HG03159 (cell line): ENCODE data around the gene CHD5.

Source experiments
- ATAC-seq: cut with Tn5 transposase; IDR thresholded peaks from one replicate; pipeline ENCODE4 v1.9.1; 2021; ENCODE audit warnings: mild to moderate bottlenecking, moderate library complexity; ENCODE audit not compliant: unreplicated experiment

The CHD5 gene

DNA sequence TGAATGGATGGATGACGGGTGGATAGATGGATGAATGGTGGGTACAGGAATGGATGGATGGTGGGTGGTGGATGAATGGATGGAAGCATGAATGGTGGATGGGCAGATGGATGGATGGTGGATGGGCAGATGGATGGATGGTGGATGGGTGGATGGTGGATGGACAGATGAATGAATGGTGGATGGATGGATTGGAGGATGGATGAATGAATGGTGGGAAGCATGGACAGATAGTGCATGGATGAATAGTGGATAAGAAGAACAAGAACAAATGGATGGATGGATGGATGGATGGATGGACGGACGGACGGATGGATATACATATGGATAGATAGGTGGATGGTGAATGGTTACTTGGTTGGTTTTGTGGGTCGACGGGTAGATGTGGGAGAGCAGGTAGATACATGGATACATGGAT is 4.7 kb downstream of the CHD5 start:
- ATAC-seq: no peak

- ATAC-seq: no peak
Observed at GRCh38 chr1:6174621-6175410, 5.3 kb downstream of the CHD5 start.

DNA sequence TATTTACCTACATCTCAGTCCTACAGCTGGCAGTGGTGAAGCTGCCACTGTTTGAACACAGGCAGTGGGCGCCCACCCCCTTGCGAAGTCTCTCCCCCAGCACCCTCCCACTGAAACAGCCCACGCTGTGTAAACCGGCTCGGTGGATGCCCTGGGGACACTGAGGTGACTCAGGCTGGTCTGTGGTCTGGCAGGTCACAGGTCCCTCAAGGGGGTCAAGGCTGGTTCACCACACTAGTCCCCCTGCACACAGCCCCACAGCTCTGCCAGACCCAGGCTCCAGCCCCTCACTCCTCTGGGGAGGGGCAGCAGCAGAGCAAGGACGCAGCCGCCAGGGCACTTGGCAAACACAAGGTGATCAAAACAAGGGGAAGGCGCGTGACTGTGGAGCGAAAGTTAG is 7.6 kb downstream of the CHD5 start:
- ATAC-seq: no peak

- ATAC-seq: no peak
Observed at GRCh38 chr1:6171548-6172124, 8.5 kb downstream of the CHD5 start.

GRCh38 chr1:6170742-6171201 is 9.3 kb downstream of the CHD5 start:
- ATAC-seq: no peak

- ATAC-seq: no peak
Observed at GRCh38 chr1:6170116-6170741, 9.9 kb downstream of the CHD5 start.

DNA sequence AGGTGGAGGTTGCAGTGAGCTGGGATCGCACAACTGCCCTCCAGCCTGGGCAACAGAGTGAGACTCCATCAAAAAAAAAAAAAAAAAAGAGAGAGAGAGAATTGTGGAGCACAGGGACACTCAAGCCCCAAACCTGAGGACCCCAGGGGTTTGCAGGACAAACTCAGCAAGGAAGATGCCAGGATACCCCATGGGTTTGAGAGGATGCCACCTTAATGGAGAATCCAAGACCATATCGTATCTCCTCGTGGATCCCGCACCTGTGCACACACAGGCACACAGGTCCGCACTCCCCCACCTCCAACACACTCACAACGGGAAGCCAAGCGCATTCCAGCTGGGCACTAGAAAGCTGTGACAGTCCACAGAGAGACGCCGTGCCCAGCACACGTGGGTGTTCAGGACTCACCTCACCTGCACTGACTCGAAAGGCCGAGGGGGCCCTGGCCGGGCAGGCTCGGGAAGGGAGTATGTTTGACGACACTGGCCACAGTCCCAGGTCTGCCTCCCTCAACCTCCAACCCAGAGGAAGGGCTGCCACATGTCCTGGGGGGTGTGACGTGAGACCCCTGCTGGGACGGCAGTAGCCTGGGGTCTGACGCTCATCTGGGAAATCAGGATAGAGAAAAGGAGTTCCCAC is 11.1 kb downstream of the CHD5 start:
- ATAC-seq: no peak

GRCh38 chr1:6167391-6168303 is 12.5 kb downstream of the CHD5 start:
- no peak for ATAC-seq

- no peak for ATAC-seq
Observed at GRCh38 chr1:6166655-6167390, 13.3 kb downstream of the CHD5 start.

DNA sequence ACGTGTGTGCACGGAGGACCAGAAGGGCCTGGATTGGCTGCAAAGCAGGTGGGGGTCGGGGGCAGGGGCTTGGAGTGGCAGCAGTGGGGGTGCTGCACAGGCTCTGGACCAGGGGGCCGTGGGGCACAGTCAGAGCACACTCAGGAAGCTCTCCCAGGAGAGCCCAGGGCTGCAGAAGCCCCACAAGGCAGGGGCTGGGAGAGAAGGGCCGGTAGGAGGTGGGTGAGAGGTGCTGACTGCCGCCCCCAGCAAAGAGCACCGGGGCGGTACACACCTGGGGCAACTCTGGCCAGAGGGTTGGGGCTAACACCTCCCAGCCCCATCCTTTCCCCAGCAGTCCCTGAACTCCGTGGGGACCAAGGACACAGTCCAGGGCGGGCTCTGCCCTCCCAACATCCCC is 13.9 kb downstream of the CHD5 start:
- ATAC-seq: no peak

DNA sequence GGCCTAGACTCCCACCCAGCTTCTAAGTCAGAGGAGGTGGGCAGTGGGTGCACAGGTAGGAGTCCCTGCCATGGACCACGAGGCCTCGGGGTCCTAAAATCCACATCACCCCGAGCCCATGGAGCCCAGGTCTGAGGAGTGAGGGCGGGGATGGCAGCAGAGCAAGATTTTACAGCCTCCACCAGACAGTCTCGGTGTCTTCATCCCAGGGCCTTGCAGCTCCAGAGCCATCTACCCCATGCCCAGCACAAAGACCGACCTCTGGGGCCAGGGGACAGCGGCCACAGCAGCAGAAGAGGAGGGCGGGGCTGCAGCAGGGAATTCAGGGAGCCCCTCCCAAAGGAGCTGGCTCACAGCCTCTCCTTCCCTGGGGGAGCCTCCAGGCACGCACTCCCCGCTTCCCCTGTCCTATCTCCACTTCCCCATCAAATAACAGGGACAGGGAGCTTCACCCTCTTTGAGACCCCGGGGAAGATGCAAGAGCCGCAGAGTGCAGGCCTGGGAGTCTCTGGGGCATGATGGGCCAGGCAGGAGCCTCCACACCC is 14.6 kb downstream of the CHD5 start:
- no peak for ATAC-seq

DNA sequence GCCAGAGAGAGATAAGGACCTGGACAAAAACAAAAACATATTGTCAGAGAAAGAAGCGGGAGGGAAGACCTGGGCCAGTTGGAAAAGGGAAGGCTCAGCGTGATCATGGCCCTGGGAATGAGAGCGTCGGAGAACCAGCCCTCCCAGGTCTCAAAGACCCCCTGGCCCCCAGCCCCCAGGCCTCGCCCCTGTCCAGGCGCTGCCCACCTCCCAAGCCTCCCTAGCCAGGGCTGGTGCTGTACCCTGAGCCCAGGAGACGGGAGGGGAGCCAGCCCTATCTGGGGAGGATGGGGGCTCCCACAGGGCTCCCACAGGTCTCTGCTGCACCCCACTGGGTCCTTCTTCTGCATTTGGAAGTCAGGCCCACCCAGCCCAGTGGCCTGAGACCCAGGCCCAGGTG is 15.1 kb downstream of the CHD5 start:
- no peak for ATAC-seq

DNA sequence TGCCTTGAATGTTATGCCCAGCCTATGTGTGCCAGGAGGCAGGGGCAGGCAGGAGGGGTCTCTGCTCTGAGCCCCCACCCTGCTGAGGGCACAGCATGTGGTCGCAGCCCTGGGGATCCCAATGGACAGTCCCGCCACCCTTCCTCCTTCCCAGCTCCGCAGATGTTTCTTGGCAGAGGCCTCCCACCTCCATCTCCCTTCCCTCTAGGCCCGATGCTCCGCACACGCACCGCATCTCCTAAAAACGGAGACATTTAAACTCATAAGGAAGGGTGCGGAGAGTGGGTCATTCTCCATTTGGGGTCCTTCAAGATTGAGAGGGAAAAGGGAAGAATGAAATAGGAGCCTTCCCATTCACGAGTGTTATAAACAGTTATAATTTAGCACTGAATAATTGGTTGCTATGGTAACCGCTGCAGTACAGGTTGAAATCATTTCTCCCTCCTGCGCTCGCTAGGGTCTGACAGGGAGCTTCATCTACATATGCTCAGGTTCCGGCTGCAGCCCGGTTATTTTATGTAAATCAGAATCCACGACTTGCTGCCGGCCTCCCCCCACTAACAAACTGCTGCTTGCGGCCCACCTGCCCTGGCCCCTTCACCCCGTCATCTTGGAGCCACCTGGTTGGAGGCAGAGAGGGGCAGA is 16.0 kb downstream of the CHD5 start:
- no peak for ATAC-seq

GRCh38 chr1:6163191-6163972 is 16.7 kb downstream of the CHD5 start:
- no peak for ATAC-seq

- ATAC-seq: no peak
Observed at GRCh38 chr1:6162773-6163172, 17.3 kb downstream of the CHD5 start.

DNA sequence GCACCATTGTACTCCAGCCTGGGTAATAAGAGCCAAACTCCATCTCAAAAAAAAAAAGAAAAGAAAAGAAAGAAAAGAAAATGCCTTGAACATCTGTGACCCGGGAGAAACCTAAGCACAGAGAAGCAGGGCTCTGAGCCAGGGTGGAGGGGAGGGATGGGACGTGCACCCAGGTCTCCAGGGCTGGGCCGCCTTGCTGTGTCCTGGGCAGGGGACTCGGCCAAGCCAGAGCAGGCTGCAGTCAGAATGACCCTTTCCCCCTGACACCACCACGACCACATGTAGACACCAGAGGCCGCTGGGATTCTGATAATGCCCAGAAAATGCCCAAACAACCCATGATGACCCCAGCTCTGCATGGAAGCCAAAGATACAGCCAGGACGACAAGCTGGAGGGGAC is 17.8 kb downstream of the CHD5 start:
- ATAC-seq: no peak

DNA sequence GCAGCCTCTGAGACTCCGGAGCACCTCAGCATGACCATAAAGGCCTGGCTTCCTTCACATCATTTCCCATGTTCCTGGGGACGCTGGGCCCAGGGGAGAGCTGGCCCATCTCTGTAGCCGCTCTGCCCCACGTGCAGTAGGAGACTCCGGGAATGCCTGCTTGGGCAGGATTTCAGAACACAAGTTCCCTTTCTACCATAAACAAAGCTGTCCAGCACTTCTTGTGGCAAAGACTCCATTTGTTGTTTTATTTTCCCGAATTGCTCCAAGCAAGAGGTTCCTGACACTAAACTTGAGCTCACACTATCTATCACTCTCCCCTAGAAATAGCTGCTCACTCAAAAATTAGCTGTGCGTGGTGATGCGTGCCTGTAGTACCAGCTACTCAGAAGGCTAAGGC is 21.9 kb downstream of the CHD5 start:
- ATAC-seq: no peak

DNA sequence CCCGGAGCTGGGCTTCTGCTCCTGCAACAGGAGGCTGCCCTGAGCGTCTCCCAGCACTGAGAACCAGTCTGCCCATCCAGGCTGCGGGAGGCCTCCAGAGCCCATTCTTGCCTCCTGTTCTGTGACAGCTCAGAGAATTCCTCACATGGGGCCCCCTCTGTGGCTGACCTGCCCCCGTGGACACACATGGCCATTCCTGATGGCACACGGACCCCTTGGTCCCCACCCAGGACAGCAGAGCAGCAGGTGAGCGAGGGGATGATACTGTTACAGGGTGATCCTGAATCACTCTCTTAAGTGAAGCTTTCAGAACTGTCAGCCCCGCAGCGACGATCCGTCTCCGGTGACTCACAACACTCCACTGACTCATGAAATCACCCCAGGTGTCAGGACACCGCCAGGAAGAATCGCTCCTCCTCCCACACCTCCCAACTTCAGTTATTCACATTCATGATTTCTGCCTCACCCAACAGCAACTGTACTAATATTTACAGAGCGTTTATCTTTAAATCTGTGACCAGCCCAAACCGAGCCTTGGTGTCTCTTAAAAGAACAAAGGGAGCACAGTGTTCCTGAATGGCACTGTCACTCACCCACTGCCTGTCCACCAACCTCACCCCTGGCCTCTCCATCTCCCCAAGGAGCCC is 22.5 kb downstream of the CHD5 start:
- no peak for ATAC-seq
